HepG2 (cell line): ENCODE measurements around the gene GLIS2. TPM values are rescaled to one million over a fixed set of nuclear protein-coding genes. Genes with fewer than 3 reads are reported as not detected.

ENCODE experiments used
- GFI1 ChIP-seq: sonication (generic); formaldehyde crosslinking; IDR thresholded peaks from 2 replicates; pipeline ENCODE4 v1.5.0; 2020; ENCODE audit warnings: missing genetic modification reagents, mild to moderate bottlenecking, borderline replicate concordance
- HNF4A ChIP-seq: sonication (generic); formaldehyde crosslinking; IDR thresholded peaks from 2 replicates; pipeline ENCODE4 v1.4.0; 2020; ENCODE audit warnings: missing genetic modification reagents
- HNRNPL ChIP-seq: fragments of 200-400 bp; formaldehyde crosslinking; IDR thresholded peaks from 2 replicates; pipeline ENCODE4 v1.6.1; 2017; ENCODE audit warnings: mild to moderate bottlenecking, low read depth, low read length
- KLF11 ChIP-seq: IDR thresholded peaks from 2 replicates; pipeline ENCODE4 v1.6.1; 2016; ENCODE audit warnings: missing compliant biosample characterization
- MED1 ChIP-seq: sonication (generic); formaldehyde crosslinking; IDR thresholded peaks from 2 replicates; pipeline ENCODE4 v1.4.0; 2020; ENCODE audit warnings: missing genetic modification reagents
- MLLT10 ChIP-seq: sonication (generic); formaldehyde crosslinking; IDR thresholded peaks from 2 replicates; pipeline ENCODE4 v1.4.0; 2020; ENCODE audit warnings: missing genetic modification reagents
- MLXIP ChIP-seq: sonication (generic); formaldehyde crosslinking; IDR thresholded peaks from 2 replicates; pipeline ENCODE4 v1.9.0; 2021; ENCODE audit warnings: missing genetic modification reagents, borderline replicate concordance
- PHF21A ChIP-seq: sonication (generic); formaldehyde crosslinking; IDR thresholded peaks from 2 replicates; pipeline ENCODE4 v1.5.0; 2020; ENCODE audit warnings: mild to moderate bottlenecking, missing genetic modification reagents
- SOX6 ChIP-seq, 2 experiments: fragments of 450-650 bp in 1 of 2; sonication (generic) in 1 of 2; formaldehyde crosslinking in 1 of 2; IDR thresholded peaks; 2 replicates each; pipeline versions ENCODE4 v1.4.0 to v1.6.1; 2017 to 2020; ENCODE audit warnings: antibody characterized with exemption in 1 of 2, mild to moderate bottlenecking in 1 of 2, missing genetic modification reagents in 1 of 2
- XBP1 ChIP-seq: sonication (generic); formaldehyde crosslinking; IDR thresholded peaks from 2 replicates; pipeline ENCODE4 v1.5.0; 2020; ENCODE audit warnings: missing genetic modification reagents
- ZBTB33 ChIP-seq: sonication (generic); formaldehyde crosslinking; IDR thresholded peaks from 2 replicates; pipeline ENCODE4 v1.4.0; 2020; ENCODE audit warnings: missing genetic modification reagents
- ZFP91 ChIP-seq: sonication (generic); formaldehyde crosslinking; IDR thresholded peaks from 2 replicates; pipeline ENCODE4 v1.9.0; 2022; ENCODE audit warnings: missing genetic modification reagents, mild to moderate bottlenecking, borderline replicate concordance
- ZNF841 ChIP-seq: sonication (generic); formaldehyde crosslinking; IDR thresholded peaks from 2 replicates; pipeline ENCODE4 v1.8.1; 2023; ENCODE audit warnings: missing genetic modification reagents, borderline replicate concordance
- polyA plus RNA-seq, 8 experiments: library from polyadenylated mRNA; depleted of rRNA in 3 of 8; stranded (reverse) in 7 of 8; unstranded in 1 of 8; fragments of >200 nt; fragmentation: Illumina TruSeq in 4 of 8; extraction: Trizol in 4 of 8; gene quantifications; 2 replicates each; pipeline versions ENCODE4 v1.2.1 to v1.2.3, GENCODE V29; 2011 to 2016; ENCODE audit warnings: low read depth in 4 of 8, missing spikeins in 1 of 8, mixed read lengths in 1 of 8; ENCODE audit not compliant: insufficient read depth in 1 of 8
- total RNA-seq, 5 experiments: library from RNA; depleted of rRNA; stranded (reverse); fragments of >200 nt; fragmentation: Illumina TruSeq; extraction: Trizol; gene quantifications; 2 replicates each; pipeline ENCODE4 v1.2.3, GENCODE V29; 2016; ENCODE audit warnings: low read depth in 1 of 5
- TF ChIP-seq, protein P1 (sequence below): sonication (generic); formaldehyde crosslinking; IDR thresholded peaks from 2 replicates; pipeline ENCODE4 v1.5.1; 2020; ENCODE audit warnings: mild to moderate bottlenecking, missing genetic modification reagents, moderate library complexity
- TF ChIP-seq, protein P2 (sequence below): sonication (generic); formaldehyde crosslinking; IDR thresholded peaks from 2 replicates; pipeline ENCODE4 v1.5.0; 2020; ENCODE audit warnings: missing genetic modification reagents, mild to moderate bottlenecking, borderline replicate concordance

GLIS2 gene
- total and polyA plus RNA-seq, 2 of the 13 experiments (the other 11 are each of a cell fraction or from before 2014, with no cell fraction given): 0.28 to 0.29 TPM

- TF ChIP-seq ZBTB33 (CRISPR knock-in tag) (0 out of 2 replicates have a peak, but pooled peaks have one; percentile 3), HNF4A (peak; percentile 40), HNRNPL (peak; percentile 88; the same call in 1 of the 2 replicates), ZNF841 (CRISPR knock-in tag) (no peak), MLXIP (CRISPR knock-in tag) (no peak), KLF11 (no peak), GFI1 (CRISPR knock-in tag) (0 out of 2 replicates have a peak, but pooled peaks have one; percentile 40), SOX6 (IDR thresholded peaks at IDR 0.05) (no peak), SOX6 (CRISPR knock-in tag; IDR thresholded peaks at IDR 0.05) (peak; percentile 22; the same call in 1 of the 2 replicates), PHF21A (CRISPR knock-in tag) (0 out of 2 replicates have a peak, but pooled peaks have one; percentile 19), MLLT10 (CRISPR knock-in tag) (no peak), MED1 (peak; percentile 28; the same call in 1 of the 2 replicates), XBP1 (CRISPR knock-in tag) (no peak), ZFP91 (peak; percentile 44; the same call in 1 of the 2 replicates)
- TF ChIP-seq, protein P1, sequence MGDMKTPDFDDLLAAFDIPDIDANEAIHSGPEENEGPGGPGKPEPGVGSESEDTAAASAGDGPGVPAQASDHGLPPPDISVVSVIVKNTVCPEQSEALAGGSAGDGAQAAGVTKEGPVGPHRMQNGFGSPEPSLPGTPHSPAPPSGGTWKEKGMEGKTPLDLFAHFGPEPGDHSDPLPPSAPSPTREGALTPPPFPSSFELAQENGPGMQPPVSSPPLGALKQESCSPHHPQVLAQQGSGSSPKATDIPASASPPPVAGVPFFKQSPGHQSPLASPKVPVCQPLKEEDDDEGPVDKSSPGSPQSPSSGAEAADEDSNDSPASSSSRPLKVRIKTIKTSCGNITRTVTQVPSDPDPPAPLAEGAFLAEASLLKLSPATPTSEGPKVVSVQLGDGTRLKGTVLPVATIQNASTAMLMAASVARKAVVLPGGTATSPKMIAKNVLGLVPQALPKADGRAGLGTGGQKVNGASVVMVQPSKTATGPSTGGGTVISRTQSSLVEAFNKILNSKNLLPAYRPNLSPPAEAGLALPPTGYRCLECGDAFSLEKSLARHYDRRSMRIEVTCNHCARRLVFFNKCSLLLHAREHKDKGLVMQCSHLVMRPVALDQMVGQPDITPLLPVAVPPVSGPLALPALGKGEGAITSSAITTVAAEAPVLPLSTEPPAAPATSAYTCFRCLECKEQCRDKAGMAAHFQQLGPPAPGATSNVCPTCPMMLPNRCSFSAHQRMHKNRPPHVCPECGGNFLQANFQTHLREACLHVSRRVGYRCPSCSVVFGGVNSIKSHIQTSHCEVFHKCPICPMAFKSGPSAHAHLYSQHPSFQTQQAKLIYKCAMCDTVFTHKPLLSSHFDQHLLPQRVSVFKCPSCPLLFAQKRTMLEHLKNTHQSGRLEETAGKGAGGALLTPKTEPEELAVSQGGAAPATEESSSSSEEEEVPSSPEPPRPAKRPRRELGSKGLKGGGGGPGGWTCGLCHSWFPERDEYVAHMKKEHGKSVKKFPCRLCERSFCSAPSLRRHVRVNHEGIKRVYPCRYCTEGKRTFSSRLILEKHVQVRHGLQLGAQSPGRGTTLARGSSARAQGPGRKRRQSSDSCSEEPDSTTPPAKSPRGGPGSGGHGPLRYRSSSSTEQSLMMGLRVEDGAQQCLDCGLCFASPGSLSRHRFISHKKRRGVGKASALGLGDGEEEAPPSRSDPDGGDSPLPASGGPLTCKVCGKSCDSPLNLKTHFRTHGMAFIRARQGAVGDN (CRISPR knock-in tag): peak; percentile 69
- TF ChIP-seq, protein P2, sequence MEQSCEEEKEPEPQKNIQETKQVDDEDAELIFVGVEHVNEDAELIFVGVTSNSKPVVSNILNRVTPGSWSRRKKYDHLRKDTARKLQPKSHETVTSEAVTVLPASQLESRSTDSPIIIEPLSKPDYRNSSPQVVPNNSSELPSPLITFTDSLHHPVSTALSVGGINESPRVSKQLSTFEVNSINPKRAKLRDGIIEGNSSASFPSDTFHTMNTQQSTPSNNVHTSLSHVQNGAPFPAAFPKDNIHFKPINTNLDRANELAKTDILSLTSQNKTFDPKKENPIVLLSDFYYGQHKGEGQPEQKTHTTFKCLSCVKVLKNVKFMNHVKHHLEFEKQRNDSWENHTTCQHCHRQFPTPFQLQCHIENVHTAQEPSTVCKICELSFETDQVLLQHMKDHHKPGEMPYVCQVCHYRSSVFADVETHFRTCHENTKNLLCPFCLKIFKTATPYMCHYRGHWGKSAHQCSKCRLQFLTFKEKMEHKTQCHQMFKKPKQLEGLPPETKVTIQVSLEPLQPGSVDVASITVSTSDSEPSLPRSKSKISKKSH (CRISPR knock-in tag): peak; percentile 49; the same call in 1 of the 2 replicates
These were observed 53.3 kb downstream of the GLIS2 start (continued) for GRCh38 chr16:4369007-4369733.
